ES-I3 (cell line): ENCODE data around the gene ZNF558.

Source experiments
- H3K36me3 ChIP-seq: 2 replicates; pipeline ENCODE4 v1.6.1; 2013; ENCODE audit warnings: mild to moderate bottlenecking, low read length, control low read depth, moderate library complexity; ENCODE audit not compliant: insufficient read depth
- H3K4me1 ChIP-seq: 2 replicates; pipeline ENCODE4 v1.6.1; 2013; ENCODE audit warnings: mild to moderate bottlenecking, control low read depth, low read length; ENCODE audit not compliant: insufficient read depth
- H3K9ac ChIP-seq: 2 replicates; pipeline ENCODE4 v1.6.1; 2013; ENCODE audit warnings: low read depth, mild to moderate bottlenecking, low read length, moderate library complexity
- H3K9me3 ChIP-seq: 2 replicates; pipeline ENCODE4 v1.6.1; 2013; ENCODE audit warnings: mild to moderate bottlenecking, low read length, moderate library complexity; ENCODE audit not compliant: control insufficient read depth, insufficient read depth

The ZNF558 gene

DNA sequence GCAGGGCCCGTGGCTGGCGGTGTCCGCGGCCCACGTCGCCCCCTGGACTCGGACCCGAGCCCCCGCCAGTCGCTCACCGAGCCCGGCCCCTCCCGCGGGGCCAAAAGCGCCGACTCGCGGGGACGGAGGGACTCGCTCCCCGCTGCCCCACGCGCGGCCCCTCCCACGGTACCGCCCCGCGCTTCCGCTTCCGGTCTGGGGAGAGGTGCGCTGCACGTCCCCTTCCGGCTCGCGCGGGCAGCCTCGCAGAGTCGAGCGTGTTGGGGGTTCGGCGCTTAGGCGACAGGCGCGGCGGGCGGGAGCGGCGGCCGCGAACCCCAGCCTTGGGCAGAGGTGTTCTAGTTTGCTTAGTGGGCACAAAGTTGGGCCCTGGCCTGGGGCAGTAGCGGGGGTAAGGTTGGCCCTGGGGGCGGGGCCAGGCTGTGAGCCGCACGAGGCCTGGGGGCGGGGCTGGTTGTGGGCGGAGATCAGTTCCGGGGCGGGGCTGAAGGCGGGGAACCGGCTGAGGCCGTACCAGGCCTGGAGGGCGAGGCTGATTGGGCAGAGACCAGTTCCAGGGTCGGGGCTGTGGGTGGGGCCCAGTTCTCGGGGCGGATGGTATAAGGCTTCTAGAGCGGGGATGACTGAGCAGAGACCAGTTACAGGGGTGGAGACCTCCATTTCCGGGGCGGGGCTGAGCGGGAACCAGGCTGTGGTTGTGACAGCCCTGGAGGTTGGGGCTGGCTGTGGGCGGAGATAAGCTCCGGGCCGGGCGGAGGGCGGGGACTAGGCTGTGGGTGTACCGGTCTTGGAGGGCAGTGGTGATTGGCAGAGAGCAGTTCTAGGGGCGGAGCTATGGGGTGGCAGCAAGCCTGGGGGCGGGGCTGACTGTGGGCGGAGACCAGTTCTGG lies at the start of gene ZNF558, which contains the start of gene MBD3L1:
Gene ZNF558 (minus strand): TSS at position 173 of the 890 bp plus-strand sequence. CDS start 9,645 bp downstream, outside the sequence.
Gene MBD3L1 (plus strand): TSS at position 246 of the 890 bp plus-strand sequence. CDS start 10,302 bp downstream, outside the sequence.
- Histone ChIP-seq H3K9ac (peak within 1 kb of the TSS; percentile 86), H3K36me3 (no peaks in the 10 kb centered on the region), H3K4me1 (no peaks in the 10 kb centered on the region), H3K9me3 (no peaks in the 10 kb centered on the region)

DNA sequence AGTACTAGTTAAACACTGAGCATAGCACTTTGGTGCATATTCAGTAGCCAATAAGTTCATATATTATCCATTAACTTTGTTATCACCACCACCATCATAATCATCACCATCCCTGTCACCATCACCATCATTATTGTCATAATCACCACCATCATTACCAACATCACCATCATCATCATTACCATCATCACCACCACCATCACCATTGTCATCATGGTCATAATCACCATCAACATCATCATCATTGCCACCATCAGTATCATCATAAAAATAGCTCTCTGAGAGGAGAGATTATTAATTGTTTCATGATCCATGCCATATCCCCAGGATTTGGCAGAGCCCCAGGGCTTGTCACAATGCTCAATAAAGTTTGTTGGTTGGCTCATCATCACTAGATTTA lies 49.4 kb upstream of the ZNF558 start:
- no peaks in the 10 kb centered on the region for H3K9me3 ChIP-seq
- H3K36me3 ChIP-seq = no peaks in the 10 kb centered on the region
- H3K9ac ChIP-seq = no peak overlapping the region
- no peaks in the 10 kb centered on the region for H3K4me1 ChIP-seq

- H3K9ac ChIP-seq = no peak overlapping the region
- H3K4me1 ChIP-seq = no peaks in the 10 kb centered on the region
- no peaks in the 10 kb centered on the region for H3K36me3 ChIP-seq
- no peaks in the 10 kb centered on the region for H3K9me3 ChIP-seq
Measured at GRCh38 chr19:8880868-8881488, 48.9 kb upstream of the ZNF558 start.

GRCh38 chr19:8877854-8878705 lies 46.0 kb upstream of the ZNF558 start:
- no peaks in the 10 kb centered on the region for H3K9me3 ChIP-seq
- H3K36me3 ChIP-seq = no peaks in the 10 kb centered on the region
- H3K9ac ChIP-seq = no peak overlapping the region
- no peaks in the 10 kb centered on the region for H3K4me1 ChIP-seq

- no peaks in the 10 kb centered on the region for H3K36me3 ChIP-seq
- no peak overlapping the region for H3K9ac ChIP-seq
- no peaks in the 10 kb centered on the region for H3K9me3 ChIP-seq
- H3K4me1 ChIP-seq = no peaks in the 10 kb centered on the region
Measured at GRCh38 chr19:8866344-8866743, 34.2 kb upstream of the ZNF558 start.

DNA sequence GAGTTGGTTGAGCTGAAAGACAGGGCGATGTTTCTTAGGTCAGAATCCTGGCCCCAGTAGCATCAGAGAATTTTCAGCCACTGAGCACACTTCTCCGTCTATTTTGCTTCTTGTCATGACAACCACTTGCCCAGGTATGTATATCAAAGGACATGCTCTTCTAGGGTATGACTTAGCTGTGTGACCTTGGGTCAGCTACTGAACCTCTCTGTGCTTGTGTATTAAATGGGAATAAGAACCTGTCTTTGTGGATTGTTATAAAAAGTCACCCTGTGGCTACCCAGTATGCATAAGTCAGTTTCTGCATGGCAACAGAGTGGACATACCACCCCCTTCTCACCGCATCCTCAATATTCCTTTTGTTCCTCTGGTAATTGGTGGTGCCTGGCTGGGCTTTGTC lies 26.2 kb upstream of the ZNF558 start:
- no peaks in the 10 kb centered on the region for H3K9me3 ChIP-seq
- no peaks in the 10 kb centered on the region for H3K4me1 ChIP-seq
- no peak overlapping the region for H3K9ac ChIP-seq
- no peaks in the 10 kb centered on the region; the same call in 1 of the 2 replicates for H3K36me3 ChIP-seq

GRCh38 chr19:8850488-8850887 lies 18.4 kb upstream of the ZNF558 start:
- no peaks in the 10 kb centered on the region for H3K4me1 ChIP-seq

GRCh38 chr19:8849232-8849631 lies 17.1 kb upstream of the ZNF558 start:
- no peak overlapping the region for H3K9ac ChIP-seq
- no peaks in the 10 kb centered on the region for H3K9me3 ChIP-seq
- no peaks in the 10 kb centered on the region for H3K4me1 ChIP-seq
- no peaks in the 10 kb centered on the region for H3K36me3 ChIP-seq

More at GRCh38 chr19:8850488-8850887, 18.4 kb upstream of the ZNF558 start:
- H3K36me3 ChIP-seq = no peaks in the 10 kb centered on the region
- no peaks in the 10 kb centered on the region for H3K9me3 ChIP-seq
- H3K9ac ChIP-seq = no peak overlapping the region

GRCh38 chr19:8846819-8847218 lies 14.7 kb upstream of the ZNF558 start:
- Histone ChIP-seq H3K9ac (no peak overlapping the region), H3K9me3 (no peaks in the 10 kb centered on the region), H3K36me3 (no peaks in the 10 kb centered on the region), H3K4me1 (no peaks in the 10 kb centered on the region)

DNA sequence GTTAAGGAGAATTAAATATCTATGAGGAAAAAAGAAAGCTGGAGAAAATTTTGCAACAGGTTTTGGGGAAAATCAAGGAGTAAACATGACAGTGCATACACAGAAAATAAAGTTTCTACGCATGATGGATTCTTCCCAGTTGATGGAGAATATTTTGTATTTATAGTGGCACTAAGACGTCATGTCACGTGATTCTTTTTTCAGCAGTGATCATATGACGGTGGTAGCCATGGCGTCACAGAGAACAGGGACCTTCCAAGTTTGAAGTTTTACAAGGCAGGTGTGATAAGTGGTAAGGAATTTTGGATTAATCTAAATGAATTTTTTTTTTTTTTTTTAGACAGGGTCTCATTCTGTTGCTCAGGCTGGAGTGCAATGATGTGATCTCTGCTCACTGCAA lies 8.6 kb upstream of the ZNF558 start:
- Histone ChIP-seq H3K36me3 (no peaks in the 10 kb centered on the region), H3K9me3 (no peaks in the 10 kb centered on the region), H3K9ac (no peak overlapping the region), H3K4me1 (no peaks in the 10 kb centered on the region)

GRCh38 chr19:8835877-8836276 lies 3.8 kb upstream of the ZNF558 start:
- H3K9ac ChIP-seq = no peak overlapping the region
- no peaks in the 10 kb centered on the region for H3K4me1 ChIP-seq
- no peaks in the 10 kb centered on the region for H3K36me3 ChIP-seq
- no peaks in the 10 kb centered on the region for H3K9me3 ChIP-seq

DNA sequence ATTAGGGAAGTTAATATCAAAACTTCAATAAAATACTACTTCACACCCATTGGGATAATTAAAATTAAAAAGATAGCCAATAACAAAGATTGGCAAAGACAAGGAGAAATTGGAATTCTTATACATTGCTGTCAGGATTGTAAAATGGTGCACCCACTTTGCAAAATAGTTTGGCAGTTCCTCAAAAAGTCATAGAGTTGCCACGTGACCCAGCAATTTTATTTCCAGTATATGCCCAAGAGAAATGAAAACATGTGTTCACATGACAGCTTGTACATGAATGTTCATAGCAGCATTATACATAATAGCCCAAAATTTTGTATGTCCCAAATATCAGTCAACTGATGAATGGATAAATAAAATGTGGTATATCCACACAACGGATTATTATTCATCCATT lies 3.3 kb upstream of the ZNF558 start:
- H3K9ac ChIP-seq = no peak overlapping the region
- no peaks in the 10 kb centered on the region for H3K4me1 ChIP-seq
- no peaks in the 10 kb centered on the region for H3K36me3 ChIP-seq
- H3K9me3 ChIP-seq = no peaks in the 10 kb centered on the region

DNA sequence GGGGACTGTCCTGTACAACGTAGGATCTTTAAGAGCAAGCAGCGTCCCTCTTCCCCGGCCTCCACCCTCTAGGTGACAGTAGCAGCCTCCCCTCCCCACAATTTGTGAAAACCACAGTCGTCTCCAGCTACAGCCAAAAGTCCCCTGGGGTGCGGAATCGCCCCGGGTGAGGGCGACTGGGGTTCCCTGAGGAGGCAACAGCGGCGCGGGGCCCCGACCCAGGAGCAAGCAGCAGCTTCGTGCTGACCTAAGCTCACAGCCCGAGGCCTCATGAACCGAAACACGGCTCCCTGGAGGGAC lies 322 bp downstream of the ZNF558 start:
- Histone ChIP-seq H3K4me1 (no peaks in the 10 kb centered on the region), H3K36me3 (no peaks in the 10 kb centered on the region), H3K9ac (peak overlapping the region; percentile 86), H3K9me3 (no peaks in the 10 kb centered on the region)

- Histone ChIP-seq H3K4me1 (no peaks in the 10 kb centered on the region), H3K9me3 (no peaks in the 10 kb centered on the region), H3K9ac (peak overlapping the region; percentile 86; the same call in 1 of the 2 replicates)
Measured at GRCh38 chr19:8831373-8831772, 731 bp downstream of the ZNF558 start.

More at GRCh38 chr19:8831373-8831772, 731 bp downstream of the ZNF558 start:
- no peaks in the 10 kb centered on the region for H3K36me3 ChIP-seq
